ENCODE measurements around the gene AKAP14. TPM values are rescaled to one million over a fixed set of nuclear protein-coding genes. Genes with fewer than 3 reads are reported as not detected.

The AKAP14 gene
- total and polyA plus RNA-seq, 2 of the 8 experiments (the other 6 are each of a cell fraction or from before 2014, with no cell fraction given) = 0.79 to 1.3 TPM

GRCh38 chrX:119880076-119880475 lies 15.6 kb upstream of the AKAP14 start:
- H3K23me2 ChIP-seq (ENCODE audit: low read depth, low read length) = no peaks in the 10 kb centered on the region
- H3K9ac ChIP-seq (replicated peaks in 1 of 4; ENCODE audit: extremely low read depth in 1 of 4, low read depth in 3 of 4, low read length in 3 of 4) = no peak overlapping the region
- no peaks in the 10 kb centered on the region for H3K4me1 ChIP-seq (replicated peaks in 1 of 4; ENCODE audit: control insufficient read depth in 3 of 4, insufficient read depth in 4 of 4, low read length in 3 of 4)
- no peaks in the 10 kb centered on the region for H3K9me3 ChIP-seq (ENCODE audit: insufficient read depth in 2 of 2, low read depth in 1 of 2, low read length in 1 of 2)
- ChIA-PET CTCF (ENCODE audit: partially characterized antibody) (interaction anchor here (1.0 to 1.4 kb wide), 2 partner anchors 20 to 23 kb away, joined by 3 read pairs; no protein-coding TSS in a partner anchor), POLR2A (ENCODE audit: partially characterized antibody) (interaction anchor here (1.1 to 1.7 kb wide), 2 partner anchors 9 to 11 kb away, joined by 3 to 4 read pairs; no protein-coding TSS in a partner anchor)
- H2BK5ac ChIP-seq (ENCODE audit: low read depth, low read length) = no peak overlapping the region
- H3K27me3 ChIP-seq (replicated peaks in 1 of 4; ENCODE audit: control insufficient read depth in 3 of 4, extremely low read depth in 1 of 4, insufficient read depth in 3 of 4, low read length in 3 of 4) = no peaks in the 10 kb centered on the region
- no peak overlapping the region for H3K56ac ChIP-seq (replicated peaks; ENCODE audit: insufficient read length, low read depth, low read length)
- H4K5ac ChIP-seq (ENCODE audit: insufficient read length, low read depth, low read length) = no peak overlapping the region
- H2BK12ac ChIP-seq (ENCODE audit: low read depth, low read length) = no peak overlapping the region
- 89% methylated on average over 4 of the region's 5 CpGs; no CpG with 5 or more reads in 1 of the 2 experiments for WGBS, 2 experiments (ENCODE audit: extremely low coverage in 1 of 2, insufficient coverage in 1 of 2, insufficient read length in 1 of 2, insufficient replicate concordance in 2 of 2, low coverage in 1 of 2, low lambda C conversion rate in 2 of 2, missing lambda C conversion rate in 1 of 2)
- no peaks in the 10 kb centered on the region for H3K79me1 ChIP-seq (ENCODE audit: low read depth, low read length)
- H2AFZ ChIP-seq (ENCODE audit: low read length) = no peak overlapping the region
- no peak overlapping the region for H2BK20ac ChIP-seq (ENCODE audit: low read length)
- no peak for FAIRE-seq
- no peak for DNase-seq (ENCODE audit: low read depth in 1 of 2, low spot score in 2 of 2)
- H4K8ac ChIP-seq (ENCODE audit: extremely low read depth, insufficient read depth, low read length) = no peak overlapping the region
- no peak overlapping the region for H2BK120ac ChIP-seq (replicated peaks; ENCODE audit: low read depth, low read length)
- no peak overlapping the region for H2BK15ac ChIP-seq (ENCODE audit: low read length)
- no peak overlapping the region for H2AK5ac ChIP-seq (ENCODE audit: low read depth, low read length)
- no peak overlapping the region for H4K91ac ChIP-seq (replicated peaks; ENCODE audit: insufficient read length, low read length)
- H3K27ac ChIP-seq (ENCODE audit: low read depth, low read length) = no peak overlapping the region
- H3K18ac ChIP-seq (ENCODE audit: extremely low read depth, low read length) = no peak overlapping the region
- H4K20me1 ChIP-seq (replicated peaks in 1 of 2; ENCODE audit: control insufficient read depth in 1 of 2, insufficient read depth in 2 of 2, low read length in 2 of 2) = no peaks in the 10 kb centered on the region
- H3K14ac ChIP-seq (ENCODE audit: insufficient read length) = no peak overlapping the region
- no peak overlapping the region for H3K4me3 ChIP-seq (ENCODE audit: extremely low read depth in 1 of 4, insufficient read depth in 2 of 4, low read depth in 3 of 4, low read length in 4 of 4)
- H3K4ac ChIP-seq (replicated peaks; ENCODE audit: insufficient read length, low read depth, low read length) = no peak overlapping the region
- TF ChIP-seq CTBP2 (IDR thresholded peaks at IDR 0.05; ENCODE audit: borderline replicate concordance, insufficient read depth, insufficient read length, low read length) (no peak), SP4 (IDR thresholded peaks at IDR 0.05; ENCODE audit: low read length) (no peak), RAD21 (IDR thresholded peaks at IDR 0.05 in 1 of 2, conservative IDR thresholded peaks at IDR 0.05 in 1 of 2; ENCODE audit: low read depth in 2 of 2, low read length in 2 of 2) (no peak), RBBP5 (IDR thresholded peaks at IDR 0.05; ENCODE audit: borderline replicate concordance, low read depth, low read length) (no peak)
- peaks cover 0 to 5% (median 1%) of the 10 kb centered on the region in 4 experiments; a peak in 2 of 8 replicates for H3K36me3 ChIP-seq (ENCODE audit: control insufficient read depth in 2 of 4, insufficient read depth in 4 of 4, low read length in 3 of 4)
- no peak overlapping the region for H3K4me2 ChIP-seq (ENCODE audit: insufficient read depth in 1 of 2, low read depth in 2 of 2, low read length in 2 of 2)
- H3K79me2 ChIP-seq (ENCODE audit: control insufficient read depth in 1 of 2, insufficient read depth in 2 of 2, low read length in 2 of 2) = no peaks in the 10 kb centered on the region
- H3K23ac ChIP-seq (ENCODE audit: insufficient read length) = no peak overlapping the region
